Erythroblast (primary cell): ENCODE measurements around the gene RPH3AL.

Source experiments
- DNase-seq, 2 experiments: peaks; one replicate each; lab custom pipeline; 2025; lab: John Stamatoyannopoulos, UW
- GATA1 ChIP-seq: IDR thresholded peaks from 2 replicates; pipeline ENCODE4 v1.6.1; 2011; ENCODE audit warnings: low read depth, mild to moderate bottlenecking, control low read depth, low read length, moderate library complexity
- POLR2A ChIP-seq: IDR thresholded peaks from 2 replicates; pipeline ENCODE4 v1.6.1; 2011; ENCODE audit warnings: mild to moderate bottlenecking, low read length

RPH3AL gene

DNA sequence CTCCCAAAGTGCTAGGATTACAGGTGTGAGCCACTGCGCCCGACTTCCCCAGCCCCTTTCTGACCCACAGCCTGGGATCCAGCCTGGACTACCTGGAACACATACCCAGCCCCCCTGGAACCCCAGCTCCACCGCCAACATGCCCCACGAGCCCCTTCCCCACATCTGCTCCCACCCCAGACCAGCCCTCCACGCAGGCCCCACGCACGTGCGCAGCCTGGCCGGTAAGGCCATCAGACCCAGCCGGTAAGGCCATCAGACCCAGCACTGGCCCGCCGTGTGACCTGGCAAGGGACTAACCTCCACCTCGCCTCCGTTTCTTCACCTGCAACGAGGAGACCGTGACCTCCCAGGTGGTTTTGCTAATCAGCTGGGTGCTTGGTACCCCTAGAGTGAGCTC is 46.5 kb downstream of the RPH3AL start:
- TF ChIP-seq POLR2A: no peak
- no peak for TF ChIP-seq GATA1
- no peak for DNase-seq

- no peak for TF ChIP-seq GATA1
- TF ChIP-seq POLR2A: no peak
- no peak for DNase-seq
Measured at GRCh38 chr17:305090-305976, 47.3 kb downstream of the RPH3AL start.

- TF ChIP-seq GATA1 (no peak), POLR2A (no peak)
- no peak for DNase-seq
Measured at GRCh38 chr17:304461-304860, 48.1 kb downstream of the RPH3AL start.

- TF ChIP-seq POLR2A (no peak), GATA1 (no peak)
- no peak for DNase-seq
Measured at GRCh38 chr17:303168-303567, 49.4 kb downstream of the RPH3AL start.

DNA sequence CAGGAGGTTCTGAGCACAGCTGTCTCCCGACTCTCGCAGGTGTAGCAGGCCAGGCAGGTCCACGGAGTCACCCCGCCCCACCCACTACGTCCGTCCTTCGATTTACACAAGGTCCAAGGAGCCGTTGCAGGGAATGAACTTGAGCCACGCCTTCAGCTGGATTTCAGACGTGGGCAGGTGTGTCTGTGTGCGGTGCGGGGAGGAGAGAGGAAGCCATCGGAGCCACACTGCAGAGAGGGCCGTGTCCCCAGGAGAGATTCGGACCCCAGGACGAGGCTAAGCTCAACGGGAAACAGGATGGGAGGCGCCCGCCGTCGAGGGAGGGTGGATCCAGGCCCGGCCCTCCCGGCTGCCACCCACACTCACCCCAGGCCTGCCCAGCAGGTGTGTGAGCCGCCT is 50.3 kb downstream of the RPH3AL start:
- TF ChIP-seq POLR2A (no peak), GATA1 (no peak)
- DNase-seq: no peak

- TF ChIP-seq POLR2A: no peak
- TF ChIP-seq GATA1: no peak
- DNase-seq: no peak
Measured at GRCh38 chr17:301681-302299, 50.8 kb downstream of the RPH3AL start.

GRCh38 chr17:300881-301280 is 51.7 kb downstream of the RPH3AL start:
- TF ChIP-seq GATA1: no peak
- no peak for TF ChIP-seq POLR2A
- no peak for DNase-seq

GRCh38 chr17:299546-299945 is 53.1 kb downstream of the RPH3AL start:
- TF ChIP-seq GATA1 (no peak), POLR2A (no peak)

GRCh38 chr17:298791-299450 is 53.7 kb downstream of the RPH3AL start:
- TF ChIP-seq POLR2A: no peak
- no peak for TF ChIP-seq GATA1
- no peak for DNase-seq

More at GRCh38 chr17:299546-299945, 53.1 kb downstream of the RPH3AL start:
- DNase-seq: no peak

DNA sequence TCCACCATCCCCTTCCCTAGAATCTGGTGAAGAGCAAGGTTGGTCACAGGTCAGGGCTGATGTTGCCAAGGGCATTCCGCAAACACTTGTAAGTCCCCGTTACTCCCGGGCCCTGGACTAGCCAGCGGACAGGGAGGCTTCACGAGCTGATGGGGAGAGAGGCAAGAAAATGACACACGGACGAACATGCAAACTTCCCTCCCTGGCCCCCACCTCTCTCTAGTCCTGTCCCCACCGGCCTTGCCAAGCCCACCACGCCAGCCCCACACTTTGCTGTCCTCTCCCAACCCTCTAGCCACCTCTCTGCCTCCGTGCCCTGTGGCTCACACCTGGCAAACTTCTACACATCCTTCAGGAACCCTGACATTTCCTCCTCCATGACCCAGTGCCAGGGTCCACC is 54.8 kb downstream of the RPH3AL start:
- TF ChIP-seq POLR2A (no peak), GATA1 (no peak)
- DNase-seq: no peak

DNA sequence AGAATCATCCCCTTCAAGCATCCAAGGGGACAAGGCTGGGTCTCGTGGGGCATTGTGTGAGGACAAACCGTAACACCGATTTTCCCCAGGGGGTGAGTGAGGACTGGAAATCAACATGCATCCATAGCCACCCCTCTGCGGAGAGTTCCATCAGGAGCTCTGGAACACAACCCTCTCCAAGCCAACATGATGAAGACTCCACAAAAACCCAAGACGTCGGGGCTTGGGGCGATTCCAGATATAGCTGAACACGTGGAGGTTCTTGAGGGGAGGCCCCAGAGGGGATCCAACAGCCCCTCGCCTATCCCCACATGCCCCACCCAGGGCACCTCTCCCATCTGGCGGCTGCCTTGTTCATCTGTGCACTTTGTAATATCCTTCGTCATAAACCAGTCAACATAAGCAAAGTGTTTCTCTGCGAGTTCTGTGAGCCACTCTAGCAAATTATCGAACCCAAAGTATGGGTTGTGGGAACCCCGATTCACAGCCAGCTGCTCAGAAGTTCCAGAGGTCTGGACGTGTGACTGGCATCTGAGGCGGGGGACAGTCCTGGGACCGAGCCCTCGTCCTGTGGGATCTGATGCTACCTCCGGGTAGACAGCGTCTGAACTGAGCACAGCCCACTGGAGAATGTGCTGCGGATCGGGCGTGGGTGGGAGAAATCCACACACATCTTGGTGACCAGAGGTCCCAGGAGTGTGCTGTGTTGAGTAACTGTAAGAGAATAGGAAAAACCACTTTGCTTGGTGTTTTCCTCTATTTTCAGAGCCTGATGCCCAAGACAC is 55.5 kb downstream of the RPH3AL start:
- no peak for DNase-seq
- no peak for TF ChIP-seq GATA1
- TF ChIP-seq POLR2A: no peak

- TF ChIP-seq GATA1 (no peak), POLR2A (no peak)
- DNase-seq: no peak
Measured at GRCh38 chr17:296379-296778, 56.2 kb downstream of the RPH3AL start.
